ENCODE results near the gene STAT4. TPM values are rescaled to one million over a fixed set of nuclear protein-coding genes. Genes with fewer than 3 reads are reported as not detected.

Gene STAT4
- total RNA-seq, 4 donors from 2014 or later: 0.31 to 1.0 (median 0.73) TPM; not detected in 1

DNA sequence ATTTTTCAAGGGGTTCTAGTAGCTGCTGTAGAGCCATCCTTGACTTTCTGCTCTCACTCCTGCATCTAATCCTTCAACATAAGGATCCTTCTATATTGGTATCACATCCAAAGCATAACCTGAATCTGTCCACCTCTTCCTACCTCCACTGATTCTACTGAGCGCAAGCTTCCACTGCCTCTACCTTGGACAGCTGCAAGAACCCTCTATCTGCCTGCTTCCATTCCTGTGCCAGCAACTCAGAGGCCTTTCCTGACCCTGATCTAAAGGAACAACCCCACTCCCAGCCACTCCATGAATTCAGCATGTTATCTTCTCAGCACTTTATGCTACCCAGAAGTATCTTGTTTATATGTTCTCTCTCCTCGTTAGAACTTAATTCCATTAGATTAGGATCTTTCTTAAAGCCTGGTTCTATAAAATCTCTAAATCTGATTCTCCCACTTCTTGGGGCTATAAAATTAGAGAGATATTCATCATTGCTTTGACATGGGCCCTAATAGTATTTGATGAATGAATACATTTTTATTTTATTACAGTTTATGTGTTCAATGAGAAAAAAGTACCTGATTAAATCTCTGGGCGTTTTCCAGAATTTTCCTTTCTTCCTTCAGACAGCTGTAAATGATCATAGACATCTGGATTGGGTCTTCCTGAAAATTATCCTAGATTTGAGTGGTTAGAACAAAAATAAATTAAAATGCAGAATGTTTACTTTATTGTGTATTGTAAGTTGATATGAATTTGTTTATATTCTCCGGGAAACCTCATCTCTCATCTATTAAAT lies 143.6 kb downstream of the STAT4 start:
- Histone ChIP-seq H3K4me3 (no peak overlapping the region), H3K27me3 (no peaks in the 10 kb centered on the region), H3K36me3 (peaks cover 0 to 75% of the 10 kb centered on the region in 2 donors), H3K9me3 (no peaks in the 10 kb centered on the region), H3K27ac (no peak overlapping the region), H3K4me1 (peaks cover 0 to 8% of the 10 kb centered on the region in 2 donors)
- no peak for DNase-seq
- no peak for ATAC-seq
- intact Hi-C loops (cut with DNase I; ENCODE audit: low total_unique reads) (no loop called here), in situ Hi-C loops (cut with MboI; ENCODE audit: low sequenced_read_pairs in 4 of 4) (loop anchor here in 3 of 4 donors (25.0 kb wide), 2 partner anchors 120 to 680 kb away; partner anchors contain the start of genes NABP1 (in 2 of the 3) and GLS (in 1 of the 3))
- no peak for TF ChIP-seq POLR2A (IDR thresholded peaks at IDR 0.05)
- TF ChIP-seq, protein P1, sequence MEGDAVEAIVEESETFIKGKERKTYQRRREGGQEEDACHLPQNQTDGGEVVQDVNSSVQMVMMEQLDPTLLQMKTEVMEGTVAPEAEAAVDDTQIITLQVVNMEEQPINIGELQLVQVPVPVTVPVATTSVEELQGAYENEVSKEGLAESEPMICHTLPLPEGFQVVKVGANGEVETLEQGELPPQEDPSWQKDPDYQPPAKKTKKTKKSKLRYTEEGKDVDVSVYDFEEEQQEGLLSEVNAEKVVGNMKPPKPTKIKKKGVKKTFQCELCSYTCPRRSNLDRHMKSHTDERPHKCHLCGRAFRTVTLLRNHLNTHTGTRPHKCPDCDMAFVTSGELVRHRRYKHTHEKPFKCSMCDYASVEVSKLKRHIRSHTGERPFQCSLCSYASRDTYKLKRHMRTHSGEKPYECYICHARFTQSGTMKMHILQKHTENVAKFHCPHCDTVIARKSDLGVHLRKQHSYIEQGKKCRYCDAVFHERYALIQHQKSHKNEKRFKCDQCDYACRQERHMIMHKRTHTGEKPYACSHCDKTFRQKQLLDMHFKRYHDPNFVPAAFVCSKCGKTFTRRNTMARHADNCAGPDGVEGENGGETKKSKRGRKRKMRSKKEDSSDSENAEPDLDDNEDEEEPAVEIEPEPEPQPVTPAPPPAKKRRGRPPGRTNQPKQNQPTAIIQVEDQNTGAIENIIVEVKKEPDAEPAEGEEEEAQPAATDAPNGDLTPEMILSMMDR (IDR thresholded peaks at IDR 0.05 in 4 of 5, conservative IDR thresholded peaks at IDR 0.05 in 1 of 5): no peak

DNA sequence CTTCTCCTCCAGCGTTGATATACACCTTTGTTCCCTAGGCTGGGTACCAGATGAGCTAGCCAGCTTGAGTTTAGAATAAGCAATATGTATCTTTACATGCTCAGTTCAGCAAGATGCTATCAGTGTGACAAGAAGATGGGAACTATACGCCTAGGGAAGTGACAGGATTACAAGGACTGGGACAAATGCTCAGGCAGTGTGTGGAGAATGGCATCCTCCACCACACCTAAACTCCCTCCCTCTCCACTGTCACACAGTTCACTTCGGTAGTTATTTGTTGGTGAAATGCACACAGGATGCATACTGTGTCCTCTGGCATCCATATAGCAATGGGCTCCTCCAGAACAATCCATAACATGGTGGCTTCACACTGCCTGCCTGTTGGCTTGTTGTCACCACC lies 144.5 kb downstream of the STAT4 start:
- H3K36me3 ChIP-seq: peaks cover 2 to 84% of the 10 kb centered on the region in 2 donors
- TF ChIP-seq, protein P1 (IDR thresholded peaks at IDR 0.05 in 4 of 5, conservative IDR thresholded peaks at IDR 0.05 in 1 of 5): no peak
- TF ChIP-seq POLR2A (IDR thresholded peaks at IDR 0.05): no peak
- H3K9me3 ChIP-seq: no peaks in the 10 kb centered on the region
- H3K27ac ChIP-seq: no peak overlapping the region
- no peak for DNase-seq
- peaks cover 0 to 4% of the 10 kb centered on the region in 2 donors for H3K4me1 ChIP-seq
- H3K27me3 ChIP-seq: no peaks in the 10 kb centered on the region
- intact Hi-C loops (cut with DNase I; ENCODE audit: low total_unique reads): no loop called here
- no peak for ATAC-seq
- in situ Hi-C loops (cut with MboI; ENCODE audit: low sequenced_read_pairs in 4 of 4): loop anchor here in 3 of 4 donors (25.0 kb wide), 2 partner anchors 119 to 681 kb away; partner anchors contain the start of genes NABP1 (in 2 of the 3) and GLS (in 1 of the 3)
- no peak overlapping the region for H3K4me3 ChIP-seq

DNA sequence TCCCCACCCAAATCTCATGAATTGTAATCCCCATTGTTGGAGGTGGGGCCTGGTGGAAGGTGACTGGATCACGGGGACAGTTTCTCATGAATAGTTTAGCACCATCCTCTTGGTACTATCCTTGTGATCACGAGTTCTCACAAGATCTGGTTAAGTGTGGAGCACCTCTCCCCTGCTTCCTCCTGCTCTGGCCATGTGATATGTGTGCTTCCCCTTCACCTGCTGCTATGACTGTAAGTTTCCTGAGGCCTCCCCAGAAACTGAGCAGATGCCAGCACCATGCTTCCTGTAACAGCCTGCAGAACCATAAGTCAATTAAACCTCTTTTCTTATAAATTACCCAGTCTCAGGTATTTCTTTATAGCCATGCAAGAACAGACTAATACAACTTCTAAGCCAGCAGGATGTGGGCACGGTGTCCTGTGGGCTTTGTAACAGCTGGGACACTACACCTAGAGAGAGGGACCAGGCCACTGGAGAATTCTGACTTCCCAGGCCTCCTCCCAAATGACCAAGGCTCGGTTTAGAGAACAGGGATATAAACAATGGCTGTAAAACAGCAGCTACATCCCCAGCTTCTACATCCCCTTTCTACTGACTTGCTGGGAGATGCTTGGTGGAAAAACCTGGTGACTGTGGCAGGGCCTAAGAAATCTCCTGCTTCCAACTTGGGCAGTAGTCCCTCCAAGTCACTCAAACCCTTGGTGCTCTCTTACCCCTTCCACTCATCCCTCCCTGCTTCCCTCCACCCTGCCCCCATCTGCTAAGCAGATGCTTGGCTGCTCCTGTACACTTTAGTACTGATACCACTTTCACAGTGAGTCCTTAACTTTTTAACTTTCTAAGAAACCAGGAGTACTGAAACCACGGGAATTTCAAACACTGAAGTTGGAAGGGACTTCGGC lies 147.1 kb downstream of the STAT4 start:
- H3K27me3 ChIP-seq: no peaks in the 10 kb centered on the region
- DNase-seq: no peak
- intact Hi-C loops (cut with DNase I; ENCODE audit: low total_unique reads) (no loop called here), in situ Hi-C loops (cut with MboI; ENCODE audit: low sequenced_read_pairs in 4 of 4) (loop anchor here in 3 of 4 donors (25.0 kb wide), 2 partner anchors 116 to 684 kb away; partner anchors contain the start of genes NABP1 (in 2 of the 3) and GLS (in 1 of the 3))
- H3K4me1 ChIP-seq: no peaks in the 10 kb centered on the region
- H3K9me3 ChIP-seq: no peaks in the 10 kb centered on the region
- no peak for ATAC-seq
- H3K36me3 ChIP-seq: peaks cover 2 to 99% of the 10 kb centered on the region in 2 donors
- no peak overlapping the region for H3K27ac ChIP-seq
- TF ChIP-seq, protein P1 (IDR thresholded peaks at IDR 0.05 in 4 of 5, conservative IDR thresholded peaks at IDR 0.05 in 1 of 5): no peak
- TF ChIP-seq POLR2A (IDR thresholded peaks at IDR 0.05): no peak
- H3K4me3 ChIP-seq: no peak overlapping the region

DNA sequence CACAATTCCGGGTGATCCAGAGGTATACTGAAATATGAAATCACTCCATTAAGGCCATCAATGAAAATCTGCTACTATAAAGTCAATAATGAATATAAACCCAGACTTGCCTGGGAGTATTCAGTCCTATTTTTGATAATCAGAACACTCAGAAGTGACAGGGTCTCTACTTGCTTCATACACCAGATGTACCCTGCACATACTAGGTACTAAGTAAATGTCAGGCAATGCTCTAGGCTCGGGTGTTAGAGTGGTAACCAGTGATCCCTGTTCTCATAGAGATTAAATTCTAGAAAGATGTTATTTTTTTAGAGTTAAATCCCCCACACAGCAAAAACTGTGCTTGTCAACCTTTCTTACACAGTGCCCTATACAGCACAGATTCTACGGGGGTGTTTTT lies 149.2 kb downstream of the STAT4 start:
- TF ChIP-seq POLR2A (IDR thresholded peaks at IDR 0.05): no peak
- TF ChIP-seq, protein P1 (IDR thresholded peaks at IDR 0.05 in 4 of 5, conservative IDR thresholded peaks at IDR 0.05 in 1 of 5): no peak

More for the DNA sequence above, 149.2 kb downstream of the STAT4 start:
- Histone ChIP-seq H3K4me1 (no peaks in the 10 kb centered on the region), H3K27ac (no peak overlapping the region), H3K36me3 (peaks cover 2 to 99% of the 10 kb centered on the region in 2 donors), H3K4me3 (no peak overlapping the region), H3K27me3 (no peaks in the 10 kb centered on the region), H3K9me3 (no peaks in the 10 kb centered on the region)
- ATAC-seq (no peak), DNase-seq (no peak)
- intact Hi-C loops (cut with DNase I; ENCODE audit: low total_unique reads): no loop called here
- in situ Hi-C loops (cut with MboI; ENCODE audit: low sequenced_read_pairs in 4 of 4): loop anchor here in 3 of 4 donors (25.0 kb wide), 2 partner anchors 114 to 686 kb away; partner anchors contain the start of genes NABP1 (in 2 of the 3) and GLS (in 1 of the 3)

All from gastrocnemius medialis (tissue), 4 donors.